Nephron (organoid): ENCODE data around the gene COL12A1.

Source experiments
- H3K27ac Mint-ChIP-seq, 3 experiments: 2 replicates each; pipeline ENCODE4 v1.8.0; 2020; ENCODE audit warnings: mixed read lengths in 3 of 3, mild to moderate bottlenecking in 2 of 3, moderate library complexity in 1 of 3
- H3K27me3 Mint-ChIP-seq: 2 replicates; pipeline ENCODE4 v1.8.0; 2021; ENCODE audit warnings: low read depth, mild to moderate bottlenecking, moderate library complexity, mixed read lengths
- H3K36me3 Mint-ChIP-seq: 2 replicates; pipeline ENCODE4 v1.8.0; 2020; ENCODE audit warnings: low read depth, mixed read lengths
- H3K4me1 Mint-ChIP-seq: 2 replicates; pipeline ENCODE4 v1.8.0; 2020; ENCODE audit warnings: mixed read lengths
- H3K4me3 Mint-ChIP-seq, 3 experiments: 2 replicates each; pipeline ENCODE4 v1.8.0; 2020; ENCODE audit warnings: mild to moderate bottlenecking in 3 of 3, mixed read lengths in 3 of 3, moderate library complexity in 2 of 3
- H3K9me3 Mint-ChIP-seq: 2 replicates; pipeline ENCODE4 v1.8.0; 2020; ENCODE audit warnings: mixed read lengths
- TF ChIP-seq, protein P1 (sequence below), 3 experiments: fragments of 200-600 bp; sonication (generic); IDR thresholded peaks; one replicate each; pipeline ENCODE4 v1.5.0; 2021; ENCODE audit warnings: antibody characterized with exemption in 3 of 3; ENCODE audit not compliant: unreplicated experiment in 3 of 3

COL12A1 gene

DNA sequence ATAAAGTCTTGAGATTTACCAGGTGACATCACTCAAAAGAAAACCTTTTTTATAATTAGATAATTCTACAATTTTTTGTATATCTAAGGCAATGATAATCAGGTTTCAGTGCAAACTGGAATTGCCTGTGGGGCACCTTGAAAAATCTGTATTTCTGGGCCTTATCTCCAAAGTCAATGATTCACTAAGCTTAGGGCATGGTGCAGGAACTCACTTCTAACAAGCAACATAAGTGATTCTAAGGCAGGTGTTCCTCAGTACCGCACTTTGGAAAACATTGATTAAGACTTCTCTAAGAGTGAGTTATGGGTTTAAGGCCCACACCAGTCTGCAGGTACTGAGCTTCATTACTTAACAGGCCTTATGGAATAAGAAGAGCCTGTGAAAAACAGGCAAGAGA lies 115.3 kb downstream of the COL12A1 start:
- Mint-ChIP-seq H3K27me3 (no peaks in the 10 kb centered on the region), H3K36me3 (peaks cover 17% of the 10 kb centered on the region), H3K9me3 (no peaks in the 10 kb centered on the region), H3K4me1 (peaks cover 26% of the 10 kb centered on the region), H3K4me3 (no peak overlapping the region), H3K27ac (peak overlapping the region in 1 of 3 experiments; percentile 68)
- TF ChIP-seq, protein P1, sequence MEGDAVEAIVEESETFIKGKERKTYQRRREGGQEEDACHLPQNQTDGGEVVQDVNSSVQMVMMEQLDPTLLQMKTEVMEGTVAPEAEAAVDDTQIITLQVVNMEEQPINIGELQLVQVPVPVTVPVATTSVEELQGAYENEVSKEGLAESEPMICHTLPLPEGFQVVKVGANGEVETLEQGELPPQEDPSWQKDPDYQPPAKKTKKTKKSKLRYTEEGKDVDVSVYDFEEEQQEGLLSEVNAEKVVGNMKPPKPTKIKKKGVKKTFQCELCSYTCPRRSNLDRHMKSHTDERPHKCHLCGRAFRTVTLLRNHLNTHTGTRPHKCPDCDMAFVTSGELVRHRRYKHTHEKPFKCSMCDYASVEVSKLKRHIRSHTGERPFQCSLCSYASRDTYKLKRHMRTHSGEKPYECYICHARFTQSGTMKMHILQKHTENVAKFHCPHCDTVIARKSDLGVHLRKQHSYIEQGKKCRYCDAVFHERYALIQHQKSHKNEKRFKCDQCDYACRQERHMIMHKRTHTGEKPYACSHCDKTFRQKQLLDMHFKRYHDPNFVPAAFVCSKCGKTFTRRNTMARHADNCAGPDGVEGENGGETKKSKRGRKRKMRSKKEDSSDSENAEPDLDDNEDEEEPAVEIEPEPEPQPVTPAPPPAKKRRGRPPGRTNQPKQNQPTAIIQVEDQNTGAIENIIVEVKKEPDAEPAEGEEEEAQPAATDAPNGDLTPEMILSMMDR (IDR thresholded peaks at IDR 0.05; ENCODE audit: unreplicated experiment in 3 of 3) = no peak

DNA sequence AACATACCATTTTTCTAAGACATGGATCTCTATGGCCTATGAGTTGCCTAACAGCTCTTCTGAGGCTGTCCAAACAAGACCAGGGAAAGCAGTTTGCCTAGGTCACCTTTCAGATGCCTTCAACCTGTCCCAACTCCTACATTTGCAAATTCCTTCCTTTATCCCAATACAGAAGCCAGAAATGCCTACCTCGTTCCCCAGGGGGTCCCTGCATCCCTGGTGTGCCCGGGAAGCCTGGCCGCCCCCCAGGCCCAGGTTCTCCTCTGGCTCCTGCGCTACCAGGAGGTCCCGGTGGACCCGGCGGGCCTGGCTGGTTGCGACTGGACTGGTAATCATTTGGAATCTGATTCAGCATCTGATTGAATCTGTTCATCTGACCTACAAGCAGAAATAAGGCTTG lies 115.9 kb downstream of the COL12A1 start:
- peaks cover 21% of the 10 kb centered on the region for H3K36me3 Mint-ChIP-seq
- H3K9me3 Mint-ChIP-seq = no peaks in the 10 kb centered on the region
- peaks cover 3% of the 10 kb centered on the region for H3K27me3 Mint-ChIP-seq
- peak overlapping the region in 1 of 3 experiments; percentile 94 for H3K27ac Mint-ChIP-seq
- TF ChIP-seq, protein P1 (IDR thresholded peaks at IDR 0.05; ENCODE audit: unreplicated experiment in 3 of 3) = no peak
- peaks cover 30% of the 10 kb centered on the region for H3K4me1 Mint-ChIP-seq
- no peak overlapping the region for H3K4me3 Mint-ChIP-seq

DNA sequence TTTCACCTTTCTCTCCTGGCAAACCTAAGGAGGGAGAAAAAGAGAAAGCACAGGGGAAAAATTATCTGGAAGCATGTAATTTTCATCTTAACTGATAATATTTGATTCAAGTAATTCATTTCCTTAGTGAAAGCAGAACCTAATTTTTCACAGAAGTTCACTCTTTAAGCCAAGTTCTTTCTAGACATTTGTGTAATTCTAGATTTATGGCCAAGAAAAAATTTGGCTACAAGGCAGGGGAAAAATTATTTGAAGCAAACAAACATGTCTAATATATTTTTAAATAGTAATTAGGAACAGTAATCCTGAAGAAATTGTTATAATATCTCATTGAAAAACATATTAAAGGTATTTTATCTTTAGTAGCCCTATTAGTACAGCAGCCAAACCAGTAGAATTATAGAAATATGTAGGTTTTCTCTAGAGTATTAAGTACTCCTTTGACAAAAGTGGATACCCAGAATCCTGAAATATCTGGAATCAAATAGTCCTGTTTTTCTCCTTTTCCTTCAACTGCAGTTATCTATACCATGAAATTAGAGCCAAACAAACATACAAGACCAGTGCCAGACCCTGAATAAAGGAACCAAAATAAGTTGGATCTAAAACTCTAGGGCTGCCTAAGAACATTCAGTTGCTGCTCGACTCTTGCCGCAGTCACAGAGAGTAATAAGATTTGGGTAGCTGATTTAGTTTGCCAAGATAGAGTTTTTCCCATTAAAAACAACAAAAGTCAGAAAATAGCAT lies 116.5 kb downstream of the COL12A1 start:
- TF ChIP-seq, protein P1 (IDR thresholded peaks at IDR 0.05; ENCODE audit: unreplicated experiment in 3 of 3) = no peak
- Mint-ChIP-seq H3K27me3 (peaks cover 3% of the 10 kb centered on the region), H3K4me3 (peak overlapping the region in 1 of 3 experiments; percentile 29), H3K27ac (peak overlapping the region in 2 of 3 experiments; percentile 26 to 94), H3K36me3 (peaks cover 20% of the 10 kb centered on the region), H3K9me3 (no peaks in the 10 kb centered on the region), H3K4me1 (peaks cover 30% of the 10 kb centered on the region)

DNA sequence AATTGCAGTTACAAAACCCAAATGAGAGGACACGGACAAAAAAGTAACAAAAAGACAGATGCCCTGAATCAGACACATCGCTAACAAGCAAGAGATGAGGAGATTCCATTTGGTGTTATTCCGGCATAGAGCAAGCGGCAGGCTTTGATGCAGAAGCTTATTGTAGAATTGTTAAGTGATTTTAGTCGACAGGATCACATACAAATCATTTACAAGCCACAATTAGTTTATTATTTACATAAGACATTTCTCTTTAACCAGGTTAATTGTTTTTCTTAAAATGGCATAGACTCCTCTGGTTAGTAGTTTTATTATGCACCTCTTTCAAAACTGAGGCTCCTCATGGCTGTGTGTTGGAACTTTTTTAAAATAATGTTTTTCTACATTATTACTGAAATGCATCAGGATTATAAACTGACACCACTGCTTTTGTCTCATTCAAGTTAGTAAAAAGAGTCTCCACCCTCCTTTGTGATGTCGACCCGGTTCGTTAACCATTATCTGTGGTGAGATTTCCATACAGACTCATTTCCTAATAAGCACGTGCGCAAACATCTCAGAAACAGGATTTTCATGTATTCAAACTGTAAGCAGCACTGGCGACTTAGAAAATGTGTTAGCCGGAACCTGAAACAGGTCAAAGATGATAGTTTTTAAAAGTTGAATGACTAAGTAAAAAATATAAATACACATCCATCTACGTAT lies 119.8 kb downstream of the COL12A1 start:
- TF ChIP-seq, protein P1 (IDR thresholded peaks at IDR 0.05; ENCODE audit: unreplicated experiment in 3 of 3) = no peak
- Mint-ChIP-seq H3K27ac (peak overlapping the region in 2 of 3 experiments; percentile 49 to 85), H3K4me1 (peaks cover 41% of the 10 kb centered on the region), H3K9me3 (no peaks in the 10 kb centered on the region), H3K27me3 (peaks cover 3% of the 10 kb centered on the region), H3K36me3 (peaks cover 21% of the 10 kb centered on the region), H3K4me3 (peak overlapping the region in 1 of 3 experiments; percentile 82)

DNA sequence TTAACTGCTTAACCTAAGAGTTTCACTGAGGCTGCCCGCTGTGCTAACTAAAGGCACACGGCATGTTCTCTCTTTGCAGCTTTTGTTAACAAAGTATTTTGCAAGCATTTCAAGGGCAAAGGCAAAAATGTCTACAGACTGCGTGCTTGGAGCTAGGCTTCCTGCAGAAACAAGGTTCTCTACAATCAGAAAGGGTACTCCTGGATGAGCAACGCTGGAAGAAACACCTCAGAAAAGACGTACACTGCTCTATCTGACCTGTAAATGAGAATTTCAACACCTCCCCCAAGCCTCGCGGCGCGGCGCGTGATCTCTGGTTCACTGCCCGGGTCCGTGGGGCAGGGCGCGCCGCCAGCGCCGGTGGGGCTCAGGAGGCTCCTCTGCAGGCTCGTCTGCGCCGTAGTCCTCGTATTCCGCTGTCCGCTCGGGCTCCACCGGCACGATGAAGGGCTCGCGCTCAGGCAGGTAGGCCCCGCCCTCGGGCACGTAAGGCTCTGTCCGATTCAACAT lies 120.9 kb downstream of the COL12A1 start:
- Mint-ChIP-seq H3K27ac (peak overlapping the region in 2 of 3 experiments; percentile 49 to 85), H3K4me3 (peak overlapping the region; percentile 41 to 82 (median 82)), H3K9me3 (no peaks in the 10 kb centered on the region), H3K27me3 (peaks cover 3% of the 10 kb centered on the region), H3K4me1 (peaks cover 48% of the 10 kb centered on the region), H3K36me3 (peaks cover 21% of the 10 kb centered on the region)
- TF ChIP-seq, protein P1 (IDR thresholded peaks at IDR 0.05; ENCODE audit: unreplicated experiment in 3 of 3) = no peak
